ENCODE data around the gene SCP2D1.

- TF ChIP-seq CTCF (IDR thresholded peaks at IDR 0.05) (no peak), POLR2A (IDR thresholded peaks at IDR 0.05) (no peak)
Observed at GRCh38 chr20:18783385-18783959, 30.1 kb upstream of the SCP2D1 start.
